ENCODE data around the gene SLC25A30. TPM values are rescaled to one million over a fixed set of nuclear protein-coding genes. Genes with fewer than 3 reads are reported as not detected.
"Not testable (repeated sequence)": the region's sequence is repeated elsewhere in the genome, so short reads cannot be mapped to it uniquely, and the experiment has no call there.

SLC25A30 gene
- total RNA-seq, 1 donor from 2014 or later, result 150 TPM

DNA sequence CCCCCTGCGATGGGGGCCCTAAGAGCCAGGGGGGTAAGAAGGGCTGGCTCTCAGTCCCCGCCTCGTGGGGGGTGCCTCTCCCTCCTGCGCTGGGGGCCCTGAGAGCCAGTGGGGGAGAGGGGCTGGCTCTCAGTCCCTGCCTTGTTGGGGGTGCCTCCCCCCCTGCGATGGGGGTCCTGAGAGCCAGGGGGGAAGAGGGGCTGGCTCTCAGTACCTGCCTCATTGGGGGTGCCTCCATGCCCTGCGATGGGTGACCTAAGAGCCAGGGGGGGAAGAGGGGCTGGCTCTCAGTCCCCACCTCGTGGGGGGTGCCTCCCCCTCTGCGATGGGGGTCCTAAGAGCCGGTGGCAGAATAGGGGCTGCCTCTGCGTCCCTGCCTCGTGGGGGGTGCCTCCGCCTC, 40.9 kb downstream of the SLC25A30 start:
- DNase-seq (ENCODE audit: missing footprints); intact Hi-C loops (cut with DNase I); ATAC-seq: not testable (repeated sequence)

- intact Hi-C loops (cut with DNase I); ATAC-seq; DNase-seq (ENCODE audit: missing footprints): not testable (repeated sequence)
Observed at GRCh38 chr13:45376651-45377050, 41.5 kb downstream of the SLC25A30 start.

DNA sequence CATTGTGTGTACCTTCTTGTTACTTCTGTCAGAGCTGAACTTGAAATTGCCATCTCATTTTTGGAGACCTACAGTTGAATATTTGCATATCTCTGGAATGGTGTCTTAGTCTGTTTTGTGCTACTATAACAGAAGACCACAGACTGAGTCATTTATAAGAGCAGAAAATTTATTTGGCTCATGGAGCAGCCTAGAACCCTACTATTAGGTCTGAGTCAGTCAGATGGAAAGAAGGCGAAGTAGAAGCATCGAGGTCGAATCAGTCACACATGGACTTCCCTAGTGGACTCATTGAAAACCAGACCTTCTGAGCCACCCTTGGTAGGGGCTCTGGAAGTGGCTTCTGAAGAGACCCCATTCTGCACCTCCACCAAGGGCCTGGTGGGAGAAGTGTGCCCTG, 43.3 kb downstream of the SLC25A30 start:
- DNase-seq (ENCODE audit: missing footprints) (no peak), ATAC-seq (no peak)
- intact Hi-C loops (cut with DNase I), result loop anchor here (5.0 kb wide), 2 partner anchors 87 to 117 kb away; partner anchors contain the start of gene COG3

- DNase-seq (ENCODE audit: missing footprints) (no peak), ATAC-seq (no peak)
- intact Hi-C loops (cut with DNase I), result loop anchor here (5.0 kb wide), 2 partner anchors 89 to 119 kb away; partner anchors contain the start of gene COG3
Observed at GRCh38 chr13:45373162-45373547, 45.0 kb downstream of the SLC25A30 start.

- ATAC-seq, result no peak
- no peak for DNase-seq (ENCODE audit: missing footprints)
- intact Hi-C loops (cut with DNase I), result loop anchor here (5.0 kb wide), 2 partner anchors 90 to 120 kb away; partner anchors contain the start of gene COG3
Observed at GRCh38 chr13:45372189-45373161, 45.7 kb downstream of the SLC25A30 start.

DNA sequence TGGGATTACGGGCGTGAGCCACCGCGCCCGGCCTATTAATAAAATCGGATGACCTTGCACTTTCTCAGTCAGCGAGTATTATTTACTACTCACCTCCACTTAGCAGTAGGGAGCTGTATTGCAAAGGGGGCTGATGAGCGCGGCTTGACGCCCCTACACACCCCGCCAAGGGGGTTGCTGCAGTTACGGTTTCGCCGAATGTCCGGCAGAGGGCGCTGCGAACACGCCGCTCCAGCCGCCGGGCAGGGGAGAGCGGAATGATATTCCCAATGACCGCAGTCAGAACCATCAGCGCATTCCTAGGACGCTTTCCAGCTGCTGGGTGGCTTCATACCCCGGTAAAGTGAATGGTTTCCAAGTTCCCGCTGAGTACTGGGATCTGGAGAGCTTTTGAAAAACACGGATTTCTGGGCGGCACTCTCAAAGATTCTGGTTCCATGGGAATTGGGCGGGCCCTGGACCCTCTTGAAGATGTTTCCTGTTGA, 47.2 kb downstream of the SLC25A30 start:
- ATAC-seq (peak; percentile 88), DNase-seq (ENCODE audit: missing footprints) (peak; percentile 83)
- intact Hi-C loops (cut with DNase I), result loop anchor here (5.0 kb wide), 2 partner anchors 91 to 121 kb away; partner anchors contain the start of gene COG3

GRCh38 chr13:45369116-45369515, 49.1 kb downstream of the SLC25A30 start:
- ATAC-seq (no peak), DNase-seq (ENCODE audit: missing footprints) (no peak)
- intact Hi-C loops (cut with DNase I), result no loop called here

- DNase-seq (ENCODE audit: missing footprints) (no peak), ATAC-seq (no peak)
- intact Hi-C loops (cut with DNase I), result no loop called here
Observed at GRCh38 chr13:45368571-45368970, 49.6 kb downstream of the SLC25A30 start.

DNA sequence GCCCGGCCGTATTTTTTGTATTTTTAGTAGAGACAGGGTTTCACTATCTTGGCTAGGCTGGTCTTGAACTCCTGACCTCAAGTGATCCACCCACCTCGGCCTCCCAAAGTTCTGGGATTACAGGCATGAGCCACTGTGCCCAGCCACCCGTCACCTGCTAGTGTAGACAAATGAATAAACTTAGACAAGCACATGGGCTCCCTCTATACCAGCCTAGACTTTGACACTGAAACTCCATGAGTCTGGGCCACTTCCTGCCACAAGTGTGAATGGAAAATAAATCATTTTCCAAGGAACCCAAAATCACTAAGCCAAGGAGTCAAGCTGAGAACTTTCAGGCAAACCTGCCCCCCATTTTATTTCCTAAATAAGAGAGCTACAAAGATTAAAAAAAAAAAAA, 50.2 kb downstream of the SLC25A30 start:
- DNase-seq (ENCODE audit: missing footprints) (no peak), ATAC-seq (no peak)
- intact Hi-C loops (cut with DNase I), result no loop called here

DNA sequence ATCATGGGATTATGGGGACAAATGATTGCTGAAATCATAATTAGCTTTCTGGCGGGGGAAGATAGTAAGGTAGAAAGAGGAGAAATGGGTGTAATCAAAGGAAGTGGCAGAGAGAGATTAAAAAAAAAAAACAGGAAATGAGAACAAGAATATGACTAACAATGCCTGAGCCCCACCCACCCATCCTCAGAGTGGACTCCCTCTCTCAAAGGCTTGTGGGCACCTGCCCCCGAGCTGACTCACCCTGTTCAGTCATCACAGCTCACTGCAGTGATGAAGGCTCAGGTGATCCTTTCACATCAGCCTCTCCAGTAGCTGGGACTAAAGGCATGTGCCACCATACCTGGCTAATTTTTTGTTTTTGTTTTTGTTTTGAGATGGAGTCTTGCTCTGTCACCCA, 50.8 kb downstream of the SLC25A30 start:
- DNase-seq (ENCODE audit: missing footprints) (no peak), ATAC-seq (no peak)
- intact Hi-C loops (cut with DNase I), result no loop called here

- intact Hi-C loops (cut with DNase I), result no loop called here
- no peak for DNase-seq (ENCODE audit: missing footprints)
- no peak for ATAC-seq
Observed at GRCh38 chr13:45365558-45365885, 52.7 kb downstream of the SLC25A30 start.

DNA sequence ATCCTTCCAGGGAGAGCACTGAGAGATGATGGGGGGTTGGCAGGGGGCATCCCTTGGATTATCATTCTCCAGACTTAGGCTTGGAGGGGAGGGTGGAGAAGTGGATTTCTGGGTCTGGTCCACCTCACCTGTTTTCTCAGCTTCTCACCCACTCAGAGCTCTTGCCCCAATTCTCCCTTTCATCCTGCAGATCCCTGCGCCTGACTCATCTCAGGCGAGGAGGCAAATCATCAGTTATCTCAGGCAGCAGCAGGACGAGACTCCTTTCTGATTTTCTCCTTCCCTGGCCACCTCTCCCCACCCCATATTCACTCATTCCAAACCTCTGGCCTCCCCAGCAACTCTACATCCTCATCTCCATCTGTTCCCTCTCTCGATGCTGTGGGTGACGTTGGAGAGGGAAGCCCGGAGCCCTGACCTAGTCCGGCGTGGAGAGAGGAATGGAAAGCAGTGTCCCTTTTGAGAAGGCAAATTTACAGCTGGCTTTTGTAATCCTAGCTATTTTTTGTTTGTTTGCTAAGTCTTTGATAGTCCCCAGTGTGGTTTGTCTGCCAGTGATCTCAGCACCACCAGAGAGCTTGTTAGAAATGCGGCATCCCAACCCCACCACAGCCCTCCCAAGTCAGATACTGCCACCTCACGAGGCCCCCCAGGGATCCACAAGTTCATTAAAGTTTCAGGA, 53.2 kb downstream of the SLC25A30 start:
- DNase-seq (ENCODE audit: missing footprints) (no peak), ATAC-seq (no peak)
- intact Hi-C loops (cut with DNase I), result no loop called here

GRCh38 chr13:45362939-45363338, 55.2 kb downstream of the SLC25A30 start:
- DNase-seq (ENCODE audit: missing footprints) (no peak), ATAC-seq (no peak)
- intact Hi-C loops (cut with DNase I), result no loop called here

GRCh38 chr13:45361596-45362206, 56.5 kb downstream of the SLC25A30 start:
- intact Hi-C loops (cut with DNase I), result no loop called here
- DNase-seq (ENCODE audit: missing footprints), result no peak
- no peak for ATAC-seq

- ATAC-seq, result no peak
- intact Hi-C loops (cut with DNase I), result no loop called here
- no peak for DNase-seq (ENCODE audit: missing footprints)
Observed at GRCh38 chr13:45356966-45357672, 61.1 kb downstream of the SLC25A30 start.

DNA sequence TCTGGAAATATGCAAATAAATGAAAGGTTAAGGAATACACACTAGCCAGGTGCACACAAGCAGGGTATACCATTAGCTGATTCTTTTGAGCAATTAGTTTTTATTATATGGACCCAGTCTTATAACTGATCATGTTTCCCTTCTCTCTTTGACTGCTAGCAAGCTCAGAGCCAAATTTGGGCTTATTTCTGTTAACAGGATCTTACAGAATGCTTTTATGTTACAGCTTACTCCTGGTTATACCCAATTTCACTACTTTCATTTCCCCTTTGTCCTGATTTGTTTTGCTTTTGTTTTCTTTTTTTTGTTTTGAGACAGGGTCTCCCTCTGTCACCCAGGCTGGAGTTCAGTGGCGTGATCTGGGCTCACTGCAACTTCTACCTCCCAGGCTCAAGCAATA, 64.3 kb downstream of the SLC25A30 start:
- intact Hi-C loops (cut with DNase I), result no loop called here
- ATAC-seq (no peak), DNase-seq (ENCODE audit: missing footprints) (no peak)

- intact Hi-C loops (cut with DNase I), result no loop called here
- DNase-seq (ENCODE audit: missing footprints), result no peak
- no peak for ATAC-seq
Observed at GRCh38 chr13:45352031-45352430, 66.1 kb downstream of the SLC25A30 start.

- ATAC-seq (no peak), DNase-seq (ENCODE audit: missing footprints) (no peak)
- intact Hi-C loops (cut with DNase I), result no loop called here
Observed at GRCh38 chr13:45350152-45350551, 68.0 kb downstream of the SLC25A30 start.

DNA sequence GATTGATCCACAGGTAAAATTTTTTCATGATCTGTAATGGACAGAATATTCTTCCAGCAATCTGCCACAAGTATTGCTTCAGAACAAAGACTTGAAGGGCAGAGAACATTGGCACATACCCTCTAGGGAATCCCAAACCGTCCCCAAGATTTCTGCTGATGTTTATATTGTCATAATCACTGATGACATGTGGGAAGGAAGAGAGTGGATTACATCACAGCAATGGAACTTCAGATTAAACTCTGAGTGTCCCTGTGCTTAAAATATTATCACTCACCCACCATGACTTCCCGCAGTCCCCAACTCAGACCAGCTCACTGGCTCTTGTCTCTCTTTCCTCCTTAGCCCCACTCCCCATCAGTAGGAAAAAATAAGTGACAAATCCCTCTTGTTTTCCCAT, 68.7 kb downstream of the SLC25A30 start:
- DNase-seq (ENCODE audit: missing footprints), result no peak
- no peak for ATAC-seq
- intact Hi-C loops (cut with DNase I), result loop anchor here (10.0 kb wide), 1 partner anchor 115 kb away; the partner anchor contains the start of gene COG3
